ENCODE results near the gene BTBD9.

DNA sequence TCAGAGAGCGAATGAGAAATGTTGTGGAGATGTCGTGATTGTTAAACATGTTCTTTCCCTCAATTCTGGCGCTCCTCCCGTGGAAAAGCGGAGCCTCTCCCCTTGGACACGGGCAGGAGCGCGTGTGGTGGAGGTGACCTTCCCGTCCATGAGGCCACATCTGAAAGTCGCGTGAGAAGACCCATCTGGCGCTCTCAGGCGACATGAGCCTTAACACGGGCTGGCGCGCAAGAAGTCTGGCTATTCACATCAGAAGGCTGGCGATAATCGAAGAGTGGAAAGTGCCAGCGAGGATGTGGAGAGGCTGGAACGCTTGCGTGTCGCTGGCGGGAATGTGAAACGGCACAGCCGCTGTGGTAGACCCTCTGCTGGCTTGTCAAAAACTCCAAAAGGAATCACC is 478.9 kb downstream of the BTBD9 start:
- TF ChIP-seq, protein P1, sequence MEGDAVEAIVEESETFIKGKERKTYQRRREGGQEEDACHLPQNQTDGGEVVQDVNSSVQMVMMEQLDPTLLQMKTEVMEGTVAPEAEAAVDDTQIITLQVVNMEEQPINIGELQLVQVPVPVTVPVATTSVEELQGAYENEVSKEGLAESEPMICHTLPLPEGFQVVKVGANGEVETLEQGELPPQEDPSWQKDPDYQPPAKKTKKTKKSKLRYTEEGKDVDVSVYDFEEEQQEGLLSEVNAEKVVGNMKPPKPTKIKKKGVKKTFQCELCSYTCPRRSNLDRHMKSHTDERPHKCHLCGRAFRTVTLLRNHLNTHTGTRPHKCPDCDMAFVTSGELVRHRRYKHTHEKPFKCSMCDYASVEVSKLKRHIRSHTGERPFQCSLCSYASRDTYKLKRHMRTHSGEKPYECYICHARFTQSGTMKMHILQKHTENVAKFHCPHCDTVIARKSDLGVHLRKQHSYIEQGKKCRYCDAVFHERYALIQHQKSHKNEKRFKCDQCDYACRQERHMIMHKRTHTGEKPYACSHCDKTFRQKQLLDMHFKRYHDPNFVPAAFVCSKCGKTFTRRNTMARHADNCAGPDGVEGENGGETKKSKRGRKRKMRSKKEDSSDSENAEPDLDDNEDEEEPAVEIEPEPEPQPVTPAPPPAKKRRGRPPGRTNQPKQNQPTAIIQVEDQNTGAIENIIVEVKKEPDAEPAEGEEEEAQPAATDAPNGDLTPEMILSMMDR (IDR thresholded peaks at IDR 0.05): no peak
- TF ChIP-seq RAD21 (conservative IDR thresholded peaks at IDR 0.05 in 1 of 2, IDR thresholded peaks at IDR 0.05 in 1 of 2) (no peak), EP300 (IDR thresholded peaks at IDR 0.05) (no peak), JUNB (IDR thresholded peaks at IDR 0.05) (no peak), ZSCAN20 (CRISPR knock-in tag; IDR thresholded peaks at IDR 0.05) (no peak), HDAC2 (IDR thresholded peaks at IDR 0.05) (no peak), RCOR1 (IDR thresholded peaks at IDR 0.05; ENCODE audit: low read depth, low read length) (no peak), NPAS2 (CRISPR knock-in tag; IDR thresholded peaks at IDR 0.05; ENCODE audit: borderline replicate concordance) (no peak), POLR2A (IDR thresholded peaks at IDR 0.05; ENCODE audit: low read length) (no peak), BHLHE40 (IDR thresholded peaks at IDR 0.05; ENCODE audit: low read depth, low read length) (no peak)
- TF ChIP-seq, protein P2, sequence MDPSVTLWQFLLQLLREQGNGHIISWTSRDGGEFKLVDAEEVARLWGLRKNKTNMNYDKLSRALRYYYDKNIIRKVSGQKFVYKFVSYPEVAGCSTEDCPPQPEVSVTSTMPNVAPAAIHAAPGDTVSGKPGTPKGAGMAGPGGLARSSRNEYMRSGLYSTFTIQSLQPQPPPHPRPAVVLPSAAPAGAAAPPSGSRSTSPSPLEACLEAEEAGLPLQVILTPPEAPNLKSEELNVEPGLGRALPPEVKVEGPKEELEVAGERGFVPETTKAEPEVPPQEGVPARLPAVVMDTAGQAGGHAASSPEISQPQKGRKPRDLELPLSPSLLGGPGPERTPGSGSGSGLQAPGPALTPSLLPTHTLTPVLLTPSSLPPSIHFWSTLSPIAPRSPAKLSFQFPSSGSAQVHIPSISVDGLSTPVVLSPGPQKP (IDR thresholded peaks at IDR 0.05; ENCODE audit: low read depth, low read length): no peak
- TF ChIP-seq, protein P3, sequence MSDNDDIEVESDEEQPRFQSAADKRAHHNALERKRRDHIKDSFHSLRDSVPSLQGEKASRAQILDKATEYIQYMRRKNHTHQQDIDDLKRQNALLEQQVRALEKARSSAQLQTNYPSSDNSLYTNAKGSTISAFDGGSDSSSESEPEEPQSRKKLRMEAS (IDR thresholded peaks at IDR 0.05): no peak

Data from A549 (cell line).